Thyroid gland (tissue), 4 donors: ENCODE measurements around the gene HOXA2.

ENCODE experiments used
- CTCF ChIP-seq, 6 experiments: fragments of 200-600 bp in 3 of 6; fragments of 450-650 bp in 3 of 6; sonication (generic) in 3 of 6; IDR thresholded peaks; one replicate each; pipeline ENCODE4 v1.5.1; 2016 to 2019; ENCODE audit warnings: antibody characterized with exemption in 6 of 6, mild to moderate bottlenecking in 2 of 6, inconsistent platforms in 1 of 6, moderate library complexity in 1 of 6
- POLR2A ChIP-seq, 2 donors: fragments of 450-650 bp; IDR thresholded peaks; one replicate each; pipeline ENCODE4 v1.6.1; 2017; ENCODE audit warnings: antibody characterized with exemption in 2 of 2, mild to moderate bottlenecking in 2 of 2, moderate library complexity in 1 of 2

GRCh38 chr7:27098578-27099451, 3.7 kb downstream of the HOXA2 start:
- no peak for TF ChIP-seq CTCF (IDR thresholded peaks at IDR 0.05)
- TF ChIP-seq POLR2A (IDR thresholded peaks at IDR 0.05) = no peak
